K562 (cell line): Measurements from ENCODE around the gene ZKSCAN8. TPM values are rescaled to one million over a fixed set of nuclear protein-coding genes. Genes with fewer than 3 reads are reported as not detected.

ENCODE experiments used
- ATF7 ChIP-seq: fragments of 450-650 bp; IDR thresholded peaks from 2 replicates; pipeline ENCODE4 v1.7.1; 2014; ENCODE audit warnings: mild to moderate bottlenecking, moderate library complexity
- ELF4 ChIP-seq: fragments of 450-650 bp; formaldehyde crosslinking; IDR thresholded peaks from 2 replicates; pipeline ENCODE4 v1.4.0; 2022; ENCODE audit warnings: missing genetic modification characterization
- FOS ChIP-seq: IDR thresholded peaks from 3 replicates; pipeline ENCODE4 v1.6.1; 2011; ENCODE audit not compliant: insufficient read length; ENCODE audit errors: extremely low read depth
- HDAC3 ChIP-seq: fragments of 450-650 bp; IDR thresholded peaks from 2 replicates; pipeline ENCODE4 v1.6.1; 2018; ENCODE audit warnings: borderline replicate concordance, mild to moderate bottlenecking, moderate library complexity; ENCODE audit not compliant: partially characterized antibody
- IRF2 ChIP-seq: sonication (generic); formaldehyde crosslinking; IDR thresholded peaks from 2 replicates; pipeline ENCODE4 v1.8.1; 2022; ENCODE audit warnings: mild to moderate bottlenecking, missing genetic modification reagents
- KDM2B ChIP-seq: fragments of 250-450 bp; sonication (Bioruptor Pico); IDR thresholded peaks from 2 replicates; pipeline ENCODE4 v1.8.0; 2021; ENCODE audit warnings: mild to moderate bottlenecking, moderate library complexity
- MBD2 ChIP-seq: sonication (generic); IDR thresholded peaks from 2 replicates; pipeline ENCODE4 v1.6.1; 2016; ENCODE audit warnings: low read depth, borderline replicate concordance
- MTA2 ChIP-seq: fragments of 450-650 bp; IDR thresholded peaks from 2 replicates; pipeline ENCODE4 v1.6.1; 2016; ENCODE audit warnings: low read depth
- RBM25 ChIP-seq: fragments of 200-400 bp; formaldehyde crosslinking; IDR thresholded peaks from 2 replicates; pipeline ENCODE4 v1.6.1; 2018; ENCODE audit warnings: low read length, low read depth, moderate library complexity; ENCODE audit not compliant: severe bottlenecking
- RFX7 ChIP-seq: fragments of 250-450 bp; sonication (Bioruptor Pico); IDR thresholded peaks from 2 replicates; pipeline ENCODE4 v1.5.1; 2021; ENCODE audit warnings: mild to moderate bottlenecking
- SPI1 ChIP-seq: IDR thresholded peaks from 2 replicates; pipeline ENCODE4 v1.6.1; 2011; ENCODE audit warnings: low read depth, low read length, control low read depth, borderline replicate concordance
- THRAP3 ChIP-seq: fragments of 450-650 bp; IDR thresholded peaks from 2 replicates; pipeline ENCODE4 v1.6.1; 2016; ENCODE audit warnings: mild to moderate bottlenecking, inconsistent platforms, borderline replicate concordance
- ZZZ3 ChIP-seq: fragments of 450-650 bp; IDR thresholded peaks from 2 replicates; pipeline ENCODE4 v1.6.1; 2016; ENCODE audit warnings: antibody characterized with exemption, mild to moderate bottlenecking, moderate library complexity
- polyA plus RNA-seq, 8 experiments: library from polyadenylated mRNA; depleted of rRNA in 4 of 8; stranded (reverse) in 5 of 8; unstranded in 3 of 8; fragments of >200 nt; fragmentation: Nextera tagmentation in 2 of 8; fragmentation: Illumina TruSeq in 1 of 8; extraction: Ambion mirVana in 2 of 8; extraction: Trizol in 1 of 8; gene quantifications; 2 replicates each; pipeline versions ENCODE4 v1.2.1 to v1.2.3, GENCODE V29; 2011 to 2014; ENCODE audit warnings: inconsistent platforms in 1 of 8, missing spikeins in 1 of 8
- total RNA-seq, 7 experiments: library from RNA; depleted of rRNA in 6 of 7; stranded (reverse); fragments of >200 nt in 6 of 7; fragmentation: Illumina TruSeq in 2 of 7; extraction: Trizol in 2 of 7; gene quantifications; 2 replicates each; pipeline versions ENCODE4 v1.2.1 to v1.2.3, GENCODE V29; 2011 to 2021; ENCODE audit warnings: low replicate concordance in 1 of 7
- TF ChIP-seq, protein P1 (sequence below): fragments of 450-650 bp; IDR thresholded peaks from 2 replicates; pipeline ENCODE4 v1.6.1; 2016; ENCODE audit warnings: low read depth
- TF ChIP-seq, protein P2 (sequence below): fragments of 450-650 bp; conservative IDR thresholded peaks from 2 replicates; pipeline ENCODE4 v1.6.1; 2016; ENCODE audit warnings: missing genetic modification characterization, low read depth, mild to moderate bottlenecking, missing compliant biosample characterization, moderate library complexity
- TF ChIP-seq, protein P3 (sequence below): fragments of 250-450 bp; sonication (Bioruptor Pico); IDR thresholded peaks from 2 replicates; pipeline ENCODE4 v1.5.0; 2021; ENCODE audit warnings: mild to moderate bottlenecking, borderline replicate concordance

The ZKSCAN8 gene
- total and polyA plus RNA-seq, 9 of the 15 experiments (the other 6 are each of a cell fraction or from before 2014, with no cell fraction given), result 3.3 to 37.7 (median 21.7) TPM

DNA sequence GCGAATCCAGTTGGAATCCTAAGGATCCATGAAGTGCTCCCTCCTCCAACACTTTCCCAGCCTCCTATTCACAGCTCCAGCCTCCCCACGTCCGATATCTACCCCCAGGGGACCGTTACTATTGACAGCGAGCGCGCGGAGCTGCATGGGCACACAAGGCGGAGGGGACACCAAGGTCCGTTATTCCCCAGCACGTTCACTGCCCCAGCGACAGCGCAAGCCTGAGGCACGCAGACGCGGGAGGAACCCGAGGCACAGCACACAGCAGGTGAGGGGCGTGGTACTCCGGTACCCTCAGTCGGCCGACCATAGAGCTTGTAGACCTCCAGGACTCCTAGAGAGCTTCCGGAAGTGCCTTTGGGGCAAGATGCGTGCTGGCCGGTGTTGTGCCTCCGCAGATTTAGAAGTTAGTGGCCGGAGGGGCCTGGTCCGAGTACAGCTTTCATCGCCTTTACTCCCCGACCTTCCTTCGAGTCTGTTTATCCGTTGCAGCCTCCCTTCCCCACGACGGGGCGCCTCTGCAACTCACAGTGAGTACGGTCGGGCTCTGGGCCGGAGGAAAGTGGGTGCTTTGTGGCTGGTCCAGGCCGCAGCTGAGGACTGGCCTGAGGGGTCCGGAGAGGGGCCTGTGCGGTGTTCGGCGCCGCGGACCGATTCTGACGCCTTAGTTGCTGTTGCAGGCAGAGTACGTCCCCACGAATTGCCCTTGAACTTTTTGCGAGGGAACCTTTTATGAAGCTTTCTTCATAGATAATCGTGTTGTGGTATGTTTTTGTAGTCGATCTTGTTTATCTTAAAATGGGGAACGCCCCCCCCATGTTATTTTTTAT is at the start of gene ZKSCAN8 (continued):
- TF ChIP-seq, protein P1, sequence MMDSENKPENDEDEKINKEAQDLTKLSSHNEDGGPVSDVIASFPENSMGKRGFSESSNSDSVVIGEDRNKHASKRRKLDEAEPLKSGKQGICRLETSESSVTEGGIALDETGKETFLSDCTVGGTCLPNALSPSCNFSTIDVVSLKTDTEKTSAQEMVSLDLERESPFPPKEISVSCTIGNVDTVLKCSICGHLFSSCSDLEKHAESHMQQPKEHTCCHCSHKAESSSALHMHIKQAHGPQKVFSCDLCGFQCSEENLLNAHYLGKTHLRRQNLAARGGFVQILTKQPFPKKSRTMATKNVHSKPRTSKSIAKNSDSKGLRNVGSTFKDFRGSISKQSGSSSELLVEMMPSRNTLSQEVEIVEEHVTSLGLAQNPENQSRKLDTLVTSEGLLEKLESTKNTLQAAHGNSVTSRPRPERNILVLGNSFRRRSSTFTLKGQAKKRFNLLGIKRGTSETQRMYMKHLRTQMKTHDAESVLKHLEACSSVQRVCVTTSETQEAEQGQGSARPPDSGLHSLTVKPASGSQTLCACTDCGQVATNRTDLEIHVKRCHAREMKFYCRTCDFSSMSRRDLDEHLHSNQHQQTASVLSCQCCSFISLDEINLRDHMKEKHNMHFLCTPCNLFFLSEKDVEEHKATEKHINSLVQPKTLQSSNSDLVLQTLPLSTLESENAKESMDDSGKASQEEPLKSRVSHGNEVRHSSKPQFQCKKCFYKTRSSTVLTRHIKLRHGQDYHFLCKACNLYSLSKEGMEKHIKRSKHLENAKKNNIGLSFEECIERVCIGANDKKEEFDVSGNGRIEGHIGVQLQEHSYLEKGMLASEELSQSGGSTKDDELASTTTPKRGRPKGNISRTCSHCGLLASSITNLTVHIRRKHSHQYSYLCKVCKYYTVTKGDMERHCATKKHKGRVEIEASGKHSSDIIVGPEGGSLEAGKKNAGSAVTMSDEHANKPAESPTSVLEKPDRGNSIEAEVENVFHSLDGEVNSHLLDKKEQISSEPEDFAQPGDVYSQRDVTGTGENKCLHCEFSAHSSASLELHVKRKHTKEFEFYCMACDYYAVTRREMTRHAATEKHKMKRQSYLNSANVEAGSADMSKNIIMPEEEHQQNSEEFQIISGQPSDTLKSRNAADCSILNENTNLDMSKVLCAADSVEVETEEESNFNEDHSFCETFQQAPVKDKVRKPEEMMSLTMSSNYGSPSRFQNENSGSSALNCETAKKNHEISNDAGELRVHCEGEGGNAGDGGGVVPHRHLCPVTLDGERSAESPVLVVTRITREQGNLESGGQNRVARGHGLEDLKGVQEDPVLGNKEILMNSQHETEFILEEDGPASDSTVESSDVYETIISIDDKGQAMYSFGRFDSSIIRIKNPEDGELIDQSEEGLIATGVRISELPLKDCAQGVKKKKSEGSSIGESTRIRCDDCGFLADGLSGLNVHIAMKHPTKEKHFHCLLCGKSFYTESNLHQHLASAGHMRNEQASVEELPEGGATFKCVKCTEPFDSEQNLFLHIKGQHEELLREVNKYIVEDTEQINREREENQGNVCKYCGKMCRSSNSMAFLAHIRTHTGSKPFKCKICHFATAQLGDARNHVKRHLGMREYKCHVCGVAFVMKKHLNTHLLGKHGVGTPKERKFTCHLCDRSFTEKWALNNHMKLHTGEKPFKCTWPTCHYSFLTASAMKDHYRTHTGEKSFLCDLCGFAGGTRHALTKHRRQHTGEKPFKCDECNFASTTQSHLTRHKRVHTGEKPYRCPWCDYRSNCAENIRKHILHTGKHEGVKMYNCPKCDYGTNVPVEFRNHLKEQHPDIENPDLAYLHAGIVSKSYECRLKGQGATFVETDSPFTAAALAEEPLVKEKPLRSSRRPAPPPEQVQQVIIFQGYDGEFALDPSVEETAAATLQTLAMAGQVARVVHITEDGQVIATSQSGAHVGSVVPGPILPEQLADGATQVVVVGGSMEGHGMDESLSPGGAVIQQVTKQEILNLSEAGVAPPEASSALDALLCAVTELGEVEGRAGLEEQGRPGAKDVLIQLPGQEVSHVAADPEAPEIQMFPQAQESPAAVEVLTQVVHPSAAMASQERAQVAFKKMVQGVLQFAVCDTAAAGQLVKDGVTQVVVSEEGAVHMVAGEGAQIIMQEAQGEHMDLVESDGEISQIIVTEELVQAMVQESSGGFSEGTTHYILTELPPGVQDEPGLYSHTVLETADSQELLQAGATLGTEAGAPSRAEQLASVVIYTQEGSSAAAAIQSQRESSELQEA, result no peak
- TF ChIP-seq THRAP3, result no peak; the same call in 1 of the 2 replicates
- TF ChIP-seq MTA2, result no peak
- TF ChIP-seq MBD2, result peak; percentile 80
- TF ChIP-seq KDM2B (CRISPR knock-in tag), result peak; percentile 23; the same call in 1 of the 2 replicates
- TF ChIP-seq, protein P2, sequence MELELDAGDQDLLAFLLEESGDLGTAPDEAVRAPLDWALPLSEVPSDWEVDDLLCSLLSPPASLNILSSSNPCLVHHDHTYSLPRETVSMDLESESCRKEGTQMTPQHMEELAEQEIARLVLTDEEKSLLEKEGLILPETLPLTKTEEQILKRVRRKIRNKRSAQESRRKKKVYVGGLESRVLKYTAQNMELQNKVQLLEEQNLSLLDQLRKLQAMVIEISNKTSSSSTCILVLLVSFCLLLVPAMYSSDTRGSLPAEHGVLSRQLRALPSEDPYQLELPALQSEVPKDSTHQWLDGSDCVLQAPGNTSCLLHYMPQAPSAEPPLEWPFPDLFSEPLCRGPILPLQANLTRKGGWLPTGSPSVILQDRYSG (tag), result no peak
- TF ChIP-seq RBM25, result no peak
- TF ChIP-seq RFX7 (CRISPR knock-in tag), result no peak
- no peak for TF ChIP-seq SPI1
- no peak for TF ChIP-seq IRF2 (CRISPR knock-in tag)
- TF ChIP-seq ELF4, result peak; percentile 51; the same call in 1 of the 2 replicates
- TF ChIP-seq HDAC3, result peak; percentile 43
- TF ChIP-seq ATF7, result peak; percentile 88
- TF ChIP-seq ZZZ3, result peak; percentile 90
- TF ChIP-seq, protein P3, sequence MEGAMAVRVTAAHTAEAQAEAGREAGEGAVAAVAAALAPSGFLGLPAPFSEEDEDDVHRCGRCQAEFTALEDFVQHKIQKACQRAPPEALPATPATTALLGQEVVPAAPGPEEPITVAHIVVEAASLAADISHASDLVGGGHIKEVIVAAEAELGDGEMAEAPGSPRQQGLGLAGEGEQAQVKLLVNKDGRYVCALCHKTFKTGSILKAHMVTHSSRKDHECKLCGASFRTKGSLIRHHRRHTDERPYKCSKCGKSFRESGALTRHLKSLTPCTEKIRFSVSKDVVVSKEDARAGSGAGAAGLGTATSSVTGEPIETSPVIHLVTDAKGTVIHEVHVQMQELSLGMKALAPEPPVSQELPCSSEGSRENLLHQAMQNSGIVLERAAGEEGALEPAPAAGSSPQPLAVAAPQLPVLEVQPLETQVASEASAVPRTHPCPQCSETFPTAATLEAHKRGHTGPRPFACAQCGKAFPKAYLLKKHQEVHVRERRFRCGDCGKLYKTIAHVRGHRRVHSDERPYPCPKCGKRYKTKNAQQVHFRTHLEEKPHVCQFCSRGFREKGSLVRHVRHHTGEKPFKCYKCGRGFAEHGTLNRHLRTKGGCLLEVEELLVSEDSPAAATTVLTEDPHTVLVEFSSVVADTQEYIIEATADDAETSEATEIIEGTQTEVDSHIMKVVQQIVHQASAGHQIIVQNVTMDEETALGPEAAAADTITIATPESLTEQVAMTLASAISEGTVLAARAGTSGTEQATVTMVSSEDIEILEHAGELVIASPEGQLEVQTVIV (CRISPR knock-in tag), result no peak
- TF ChIP-seq FOS, result no peak
